ENCODE data around the gene NT5DC2. TPM values are rescaled to one million over a fixed set of nuclear protein-coding genes. Genes with fewer than 3 reads are reported as not detected.

Gene NT5DC2
- total RNA-seq, 6 experiments from 2014 or later: 1.1 to 12.5 (median 3.9) TPM

- Histone ChIP-seq H3K27me3 (no peaks in the 10 kb centered on the region), H3K36me3 (peaks cover 4 to 65% (median 31%) of the 10 kb centered on the region in 4 donors), H3K9me3 (no peaks in the 10 kb centered on the region), H3K27ac (no peak overlapping the region), H3K4me1 (no peaks in the 10 kb centered on the region), H3K4me3 (no peak overlapping the region)
- ATAC-seq (no peak), DNase-seq (no peak)
- TF ChIP-seq, protein P1, sequence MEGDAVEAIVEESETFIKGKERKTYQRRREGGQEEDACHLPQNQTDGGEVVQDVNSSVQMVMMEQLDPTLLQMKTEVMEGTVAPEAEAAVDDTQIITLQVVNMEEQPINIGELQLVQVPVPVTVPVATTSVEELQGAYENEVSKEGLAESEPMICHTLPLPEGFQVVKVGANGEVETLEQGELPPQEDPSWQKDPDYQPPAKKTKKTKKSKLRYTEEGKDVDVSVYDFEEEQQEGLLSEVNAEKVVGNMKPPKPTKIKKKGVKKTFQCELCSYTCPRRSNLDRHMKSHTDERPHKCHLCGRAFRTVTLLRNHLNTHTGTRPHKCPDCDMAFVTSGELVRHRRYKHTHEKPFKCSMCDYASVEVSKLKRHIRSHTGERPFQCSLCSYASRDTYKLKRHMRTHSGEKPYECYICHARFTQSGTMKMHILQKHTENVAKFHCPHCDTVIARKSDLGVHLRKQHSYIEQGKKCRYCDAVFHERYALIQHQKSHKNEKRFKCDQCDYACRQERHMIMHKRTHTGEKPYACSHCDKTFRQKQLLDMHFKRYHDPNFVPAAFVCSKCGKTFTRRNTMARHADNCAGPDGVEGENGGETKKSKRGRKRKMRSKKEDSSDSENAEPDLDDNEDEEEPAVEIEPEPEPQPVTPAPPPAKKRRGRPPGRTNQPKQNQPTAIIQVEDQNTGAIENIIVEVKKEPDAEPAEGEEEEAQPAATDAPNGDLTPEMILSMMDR (IDR thresholded peaks at IDR 0.05): no peak
- TF ChIP-seq POLR2A (IDR thresholded peaks at IDR 0.05): no peak
- intact Hi-C loops (cut with DNase I): no loop called here
Measured at GRCh38 chr3:52551118-52551517, 17.5 kb upstream of the NT5DC2 start.

- intact Hi-C loops (cut with DNase I): no loop called here
- Histone ChIP-seq H3K4me3 (no peak overlapping the region), H3K27me3 (no peaks in the 10 kb centered on the region), H3K27ac (no peak overlapping the region), H3K4me1 (no peaks in the 10 kb centered on the region), H3K9me3 (no peaks in the 10 kb centered on the region), H3K36me3 (peaks cover 4 to 47% (median 27%) of the 10 kb centered on the region in 4 donors)
- ATAC-seq (no peak), DNase-seq (no peak)
- WGBS (ENCODE audit: insufficient coverage, low coverage, low lambda C conversion rate, missing lambda C conversion rate): 70% methylated on average over 2 of the region's 2 CpGs
- TF ChIP-seq, protein P1 (IDR thresholded peaks at IDR 0.05): no peak
- TF ChIP-seq POLR2A (IDR thresholded peaks at IDR 0.05): no peak
Measured at GRCh38 chr3:52547143-52547542, 13.5 kb upstream of the NT5DC2 start.

GRCh38 chr3:52546111-52546901 is 12.6 kb upstream of the NT5DC2 start:
- TF ChIP-seq, protein P1 (IDR thresholded peaks at IDR 0.05): no peak
- TF ChIP-seq POLR2A (IDR thresholded peaks at IDR 0.05): no peak
- no peak for ATAC-seq
- Histone ChIP-seq H3K9me3 (no peaks in the 10 kb centered on the region), H3K4me1 (no peaks in the 10 kb centered on the region), H3K4me3 (no peak overlapping the region), H3K27ac (no peak overlapping the region), H3K36me3 (peaks cover 4 to 47% (median 27%) of the 10 kb centered on the region in 4 donors), H3K27me3 (no peaks in the 10 kb centered on the region)
- WGBS (ENCODE audit: insufficient coverage, low coverage, low lambda C conversion rate, missing lambda C conversion rate): 87% methylated on average over 3 of the region's 3 CpGs
- no peak for DNase-seq
- intact Hi-C loops (cut with DNase I): no loop called here

GRCh38 chr3:52544937-52545336 is 11.3 kb upstream of the NT5DC2 start:
- intact Hi-C loops (cut with DNase I): no loop called here
- 90% methylated on average over 4 of the region's 4 CpGs for WGBS (ENCODE audit: insufficient coverage, low coverage, low lambda C conversion rate, missing lambda C conversion rate)
- Histone ChIP-seq H3K27ac (no peak overlapping the region), H3K4me3 (no peak overlapping the region), H3K27me3 (no peaks in the 10 kb centered on the region), H3K9me3 (no peaks in the 10 kb centered on the region), H3K4me1 (peaks cover 0 to 4% (median under 1%) of the 10 kb centered on the region in 4 donors), H3K36me3 (peaks cover 4 to 41% (median 21%) of the 10 kb centered on the region in 4 donors)
- TF ChIP-seq, protein P1 (IDR thresholded peaks at IDR 0.05): no peak
- no peak for TF ChIP-seq POLR2A (IDR thresholded peaks at IDR 0.05)
- ATAC-seq (no peak), DNase-seq (no peak)
